Sigmoid colon (tissue), 4 donors: ENCODE measurements around the gene VPS26A.

Source experiments
- CTCF ChIP-seq, 4 experiments: fragments of 450-650 bp in 3 of 4; fragments of 200-600 bp in 1 of 4; IDR thresholded peaks; one replicate each; pipeline ENCODE4 v1.5.1; 2016 to 2019; ENCODE audit warnings: antibody characterized with exemption in 4 of 4, mild to moderate bottlenecking in 3 of 4, moderate library complexity in 2 of 4
- EP300 ChIP-seq, 4 donors: sonication (generic); formaldehyde crosslinking; IDR thresholded peaks; one replicate each; pipeline ENCODE4 v1.6.1; 2017; ENCODE audit warnings: antibody characterized with exemption in 4 of 4
- POLR2A ChIP-seq, 2 donors: fragments of 450-650 bp; IDR thresholded peaks; one replicate each; pipeline ENCODE4 v1.6.1; 2016; ENCODE audit warnings: antibody characterized with exemption in 2 of 2, mild to moderate bottlenecking in 2 of 2, moderate library complexity in 2 of 2
- POLR2AphosphoS5 ChIP-seq, 4 donors: sonication (generic); formaldehyde crosslinking; IDR thresholded peaks; one replicate each; pipeline ENCODE4 v1.6.1; 2017; ENCODE audit warnings: antibody characterized with exemption in 4 of 4

- TF ChIP-seq CTCF (IDR thresholded peaks at IDR 0.05) (no peak), POLR2A (IDR thresholded peaks at IDR 0.05) (no peak), EP300 (IDR thresholded peaks at IDR 0.05) (no peak), POLR2AphosphoS5 (IDR thresholded peaks at IDR 0.05) (no peak)
Observed at GRCh38 chr10:69209787-69210484, 86.0 kb downstream of the VPS26A start.
